Omental fat pad (tissue), 4 donors: ENCODE measurements around the gene NDUFB8. TPM values are rescaled to one million over a fixed set of nuclear protein-coding genes. Genes with fewer than 3 reads are reported as not detected.

ENCODE experiments used
- ATAC-seq: fragments of 150-250 bp; one replicate; pipeline ENCODE4 v1.9.1; 2016; ENCODE audit warnings: mild to moderate bottlenecking, moderate library complexity; ENCODE audit not compliant: low FRiP score
- DNase-seq: peaks from one replicate; pipeline ENCODE4 v3.0.0-alpha.2; 2019; ENCODE audit warnings: low spot score
- total RNA-seq, 4 donors: library from RNA; depleted of rRNA; stranded (reverse); fragments of >200 nt; gene quantifications; one replicate each; pipeline ENCODE4 v1.1.0, GENCODE V29; 2016
- TF ChIP-seq, protein P1 (sequence below), 3 donors: fragments of 450-650 bp; IDR thresholded peaks; one replicate each; pipeline ENCODE4 v1.5.1; 2016 to 2017; ENCODE audit warnings: antibody characterized with exemption in 3 of 3, mild to moderate bottlenecking in 3 of 3, moderate library complexity in 2 of 3

Gene NDUFB8
- total RNA-seq, 4 donors from 2014 or later: 104 to 180 (median 125) TPM

DNA sequence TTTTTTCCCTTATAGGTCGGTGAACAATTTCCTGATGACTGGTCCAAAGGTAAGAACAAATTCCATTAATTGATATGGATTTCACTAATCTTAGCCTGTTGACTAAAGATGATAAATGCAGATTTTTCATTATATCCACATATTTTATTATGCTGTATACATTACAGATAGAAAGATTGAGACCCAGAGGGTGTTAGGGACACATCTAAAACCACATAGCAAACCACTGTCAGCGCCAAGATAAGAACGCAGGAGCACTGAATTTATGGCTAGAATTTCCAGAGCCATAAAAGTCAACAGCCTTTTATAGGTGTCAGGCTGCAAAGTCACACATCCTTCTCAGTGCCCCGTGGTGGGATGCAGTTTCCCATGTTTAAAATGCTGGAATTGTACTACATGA is 50.6 kb downstream of the NDUFB8 start:
- ATAC-seq: no peak
- TF ChIP-seq, protein P1, sequence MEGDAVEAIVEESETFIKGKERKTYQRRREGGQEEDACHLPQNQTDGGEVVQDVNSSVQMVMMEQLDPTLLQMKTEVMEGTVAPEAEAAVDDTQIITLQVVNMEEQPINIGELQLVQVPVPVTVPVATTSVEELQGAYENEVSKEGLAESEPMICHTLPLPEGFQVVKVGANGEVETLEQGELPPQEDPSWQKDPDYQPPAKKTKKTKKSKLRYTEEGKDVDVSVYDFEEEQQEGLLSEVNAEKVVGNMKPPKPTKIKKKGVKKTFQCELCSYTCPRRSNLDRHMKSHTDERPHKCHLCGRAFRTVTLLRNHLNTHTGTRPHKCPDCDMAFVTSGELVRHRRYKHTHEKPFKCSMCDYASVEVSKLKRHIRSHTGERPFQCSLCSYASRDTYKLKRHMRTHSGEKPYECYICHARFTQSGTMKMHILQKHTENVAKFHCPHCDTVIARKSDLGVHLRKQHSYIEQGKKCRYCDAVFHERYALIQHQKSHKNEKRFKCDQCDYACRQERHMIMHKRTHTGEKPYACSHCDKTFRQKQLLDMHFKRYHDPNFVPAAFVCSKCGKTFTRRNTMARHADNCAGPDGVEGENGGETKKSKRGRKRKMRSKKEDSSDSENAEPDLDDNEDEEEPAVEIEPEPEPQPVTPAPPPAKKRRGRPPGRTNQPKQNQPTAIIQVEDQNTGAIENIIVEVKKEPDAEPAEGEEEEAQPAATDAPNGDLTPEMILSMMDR (IDR thresholded peaks at IDR 0.05): no peak

GRCh38 chr10:100477970-100478369 is 51.7 kb downstream of the NDUFB8 start:
- DNase-seq (no peak), ATAC-seq (no peak)
- TF ChIP-seq, protein P1 (IDR thresholded peaks at IDR 0.05): no peak

More for the DNA sequence above, 50.6 kb downstream of the NDUFB8 start:
- no peak for DNase-seq

Other genes starting within 250 kb of the NDUFB8 start
- 10 to 100 TPM; 27.0 to 32.5 (median 29.5) TPM for gene BLOC1S2, start 243.2 kb downstream of the NDUFB8 start, total RNA-seq
- gene PKD2L1, start 199.6 kb downstream of the NDUFB8 start, total RNA-seq: under 1 TPM in 2 of 4 donors, not detected in 2; 0.24 to 0.37 TPM
- gene SCD, start 182.6 kb downstream of the NDUFB8 start, total RNA-seq: 1,000 to 10,000 TPM in 1 of 4 donors, 100 to 1,000 TPM in 3; 258 to 1,217 (median 417) TPM
- gene WNT8B, start 66.9 kb downstream of the NDUFB8 start, total RNA-seq: not detected
- gene SEC31B, start 10.0 kb downstream of the NDUFB8 start, total RNA-seq: 1 to 10 TPM; 5.0 to 9.4 (median 8.3) TPM
- gene HIF1AN, start 6.1 kb upstream of the NDUFB8 start, total RNA-seq: 10 to 100 TPM in 3 of 4 donors, 1 to 10 TPM in 1; 9.1 to 15.8 (median 11.5) TPM
- gene PAX2, start 215.7 kb upstream of the NDUFB8 start, total RNA-seq: not detected